GF-D8 (cell line): ENCODE data around the gene ACOT13.
"Not testable (repeated sequence)": the region's sequence is repeated elsewhere in the genome, so short reads cannot be mapped to it uniquely, and the experiment has no call there.

Experiments
- DNase-seq: peaks from one replicate; lab custom pipeline; 2025; lab: John Stamatoyannopoulos, UW

Gene ACOT13

GRCh38 chr6:24662236-24662635, 4.6 kb upstream of the ACOT13 start:
- DNase-seq = no peak

GRCh38 chr6:24663189-24663588, 3.7 kb upstream of the ACOT13 start:
- DNase-seq = no peak

- DNase-seq = no peak
Measured at GRCh38 chr6:24664046-24664987, 2.6 kb upstream of the ACOT13 start.

GRCh38 chr6:24666097-24666640, 708 bp upstream of the ACOT13 start:
- no peak for DNase-seq

GRCh38 chr6:24667378-24667803, 514 bp downstream of the ACOT13 start:
- DNase-seq = peak; percentile 11

GRCh38 chr6:24668066-24668996, 1.5 kb downstream of the ACOT13 start:
- peak; percentile 99 for DNase-seq

- DNase-seq = no peak
Measured at GRCh38 chr6:24668997-24669361, 2.1 kb downstream of the ACOT13 start.

- not testable (repeated sequence) for DNase-seq
Measured at GRCh38 chr6:24670492-24670891, 3.6 kb downstream of the ACOT13 start.

GRCh38 chr6:24671077-24671476, 4.2 kb downstream of the ACOT13 start:
- DNase-seq = not testable (repeated sequence)

GRCh38 chr6:24672620-24673182, 5.8 kb downstream of the ACOT13 start:
- DNase-seq = no peak

GRCh38 chr6:24673625-24674024, 6.7 kb downstream of the ACOT13 start:
- DNase-seq = no peak

GRCh38 chr6:24678792-24679352, 12.0 kb downstream of the ACOT13 start:
- not testable (repeated sequence) for DNase-seq

- DNase-seq = no peak
Measured at GRCh38 chr6:24680582-24680981, 13.7 kb downstream of the ACOT13 start.

GRCh38 chr6:24683297-24684296, 16.7 kb downstream of the ACOT13 start:
- no peak for DNase-seq

- no peak for DNase-seq
Measured at GRCh38 chr6:24686408-24686807, 19.5 kb downstream of the ACOT13 start.

- DNase-seq = no peak
Measured at GRCh38 chr6:24686946-24687345, 20.1 kb downstream of the ACOT13 start.

- DNase-seq = no peak
Measured at GRCh38 chr6:24689964-24690363, 23.1 kb downstream of the ACOT13 start.

- no peak for DNase-seq
Measured at GRCh38 chr6:24690593-24690992, 23.7 kb downstream of the ACOT13 start.

GRCh38 chr6:24691550-24691949, 24.7 kb downstream of the ACOT13 start:
- no peak for DNase-seq

GRCh38 chr6:24692003-24692402, 25.1 kb downstream of the ACOT13 start:
- DNase-seq = no peak
